ENCODE results near the gene SDK1.
"Not testable (repeated sequence)": the region's sequence is repeated elsewhere in the genome, so short reads cannot be mapped to it uniquely, and the experiment has no call there.

SDK1 gene

DNA sequence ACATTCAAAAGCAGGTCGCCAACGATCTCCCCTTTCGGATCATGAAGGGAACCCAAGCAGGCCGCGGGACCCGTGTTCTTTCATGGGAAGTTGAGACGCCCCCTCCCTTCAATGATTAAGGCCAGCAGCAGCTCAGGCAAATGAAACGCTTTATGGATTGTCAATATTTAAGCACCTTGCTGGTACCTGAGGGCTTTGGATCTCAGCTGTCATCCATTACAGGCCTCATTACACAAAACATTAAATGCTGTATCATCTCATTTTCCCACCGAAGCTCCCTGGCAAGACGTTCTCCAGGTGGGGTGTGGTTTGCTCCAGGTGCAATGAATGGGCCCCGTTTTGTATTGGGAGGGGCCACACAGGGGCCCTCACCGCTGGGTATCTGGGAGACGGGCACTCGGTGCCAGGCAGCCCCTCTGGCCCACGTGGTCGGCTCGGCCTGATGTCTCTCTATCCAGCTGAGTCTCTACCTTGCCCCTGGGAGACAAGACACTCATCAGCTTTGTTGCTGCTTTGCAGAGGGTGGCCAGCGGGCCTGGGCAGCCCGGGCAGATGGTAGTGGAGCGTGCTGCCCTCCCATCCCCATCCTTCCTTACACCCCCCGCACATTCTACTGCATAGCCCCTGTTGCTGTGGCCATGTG, 925.0 kb downstream of the SDK1 start:
- in situ Hi-C loops (cut with MboI; ENCODE audit: low sequenced_read_pairs): no loop called here

DNA sequence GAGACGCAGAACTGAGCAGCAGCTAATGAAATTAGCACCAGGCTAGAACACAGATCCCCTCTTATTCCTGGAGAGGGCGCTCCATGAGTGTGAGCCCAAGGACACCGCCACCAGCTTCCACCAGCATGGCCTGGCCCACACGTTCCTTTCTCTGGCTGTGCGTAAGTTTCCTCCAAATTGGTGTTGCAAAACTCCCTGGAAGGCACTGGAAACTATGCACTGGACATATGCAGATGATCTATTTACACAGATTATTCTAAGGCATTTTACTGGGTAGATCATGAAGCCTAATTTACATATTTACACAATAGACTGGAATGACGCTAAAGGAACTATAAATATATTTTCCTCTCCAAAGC, 925.5 kb downstream of the SDK1 start:
- in situ Hi-C loops (cut with MboI; ENCODE audit: low sequenced_read_pairs): no loop called here

DNA sequence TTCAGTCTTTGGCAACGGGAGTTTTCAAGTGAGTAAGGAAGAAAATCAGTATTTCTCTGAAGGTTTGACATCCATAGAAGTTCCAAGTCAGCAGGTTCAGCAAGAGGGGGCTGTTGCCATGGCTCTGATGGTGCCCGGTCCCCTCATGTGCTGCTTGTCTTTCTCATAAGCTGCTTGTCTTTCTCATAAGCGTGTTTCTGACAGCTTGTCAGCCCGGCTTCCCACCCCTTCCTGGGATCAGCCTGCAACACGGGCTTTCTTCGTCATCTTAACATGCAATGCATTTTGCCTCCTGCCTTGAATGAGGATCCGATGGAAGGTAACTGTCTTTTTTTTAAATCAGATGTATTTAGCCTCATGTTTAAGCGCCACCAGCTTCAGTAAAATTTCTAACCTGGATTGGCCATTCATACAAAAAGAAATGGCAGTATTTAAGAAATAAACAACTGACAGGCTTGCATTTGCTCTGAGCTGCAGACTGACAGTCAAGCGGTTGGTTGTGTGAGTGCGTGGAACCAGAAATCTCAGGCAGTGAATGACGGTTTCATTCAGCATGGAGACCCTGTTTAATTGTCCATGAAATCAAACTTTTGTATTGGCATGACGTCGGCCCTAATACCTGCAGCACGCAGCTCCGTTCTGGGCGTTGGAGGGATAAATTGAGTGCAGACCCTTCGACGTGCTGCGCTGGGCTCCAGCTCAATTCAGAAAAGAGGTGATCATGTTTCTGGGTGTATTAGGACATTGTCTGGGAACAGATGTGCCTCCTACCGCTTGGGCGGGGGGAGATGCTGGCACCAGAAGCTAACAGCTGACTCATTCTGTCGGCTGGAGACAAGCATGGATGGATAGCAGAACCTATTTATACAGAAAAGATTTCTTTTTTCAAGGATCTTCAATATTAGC, 926.3 kb downstream of the SDK1 start:
- in situ Hi-C loops (cut with MboI; ENCODE audit: low sequenced_read_pairs): no loop called here

DNA sequence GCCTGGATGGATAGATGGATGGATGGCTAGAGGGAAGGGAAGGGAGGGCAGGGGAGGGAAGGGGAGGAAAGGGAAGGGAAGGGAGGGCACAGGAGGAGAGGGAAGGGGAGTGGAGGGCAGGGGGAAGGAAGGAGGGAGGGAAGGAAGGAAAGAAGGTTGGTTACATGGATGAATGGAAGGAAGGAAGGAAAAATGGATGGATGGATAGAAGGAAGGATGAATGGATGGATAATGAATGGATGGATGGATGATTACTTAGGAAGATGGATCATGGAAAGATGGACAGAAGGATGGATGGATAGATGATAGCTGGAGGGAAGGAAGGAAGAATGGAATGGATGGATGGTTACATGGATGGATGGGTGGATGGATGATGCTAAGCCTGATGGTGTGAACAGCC, 929.3 kb downstream of the SDK1 start:
- in situ Hi-C loops (cut with MboI; ENCODE audit: low sequenced_read_pairs): no loop called here

- in situ Hi-C loops (cut with MboI; ENCODE audit: low sequenced_read_pairs): no loop called here
Measured at GRCh38 chr7:4233146-4233545, 932.1 kb downstream of the SDK1 start.

- in situ Hi-C loops (cut with MboI; ENCODE audit: low sequenced_read_pairs): no loop called here
Measured at GRCh38 chr7:4233621-4234497, 932.8 kb downstream of the SDK1 start.

DNA sequence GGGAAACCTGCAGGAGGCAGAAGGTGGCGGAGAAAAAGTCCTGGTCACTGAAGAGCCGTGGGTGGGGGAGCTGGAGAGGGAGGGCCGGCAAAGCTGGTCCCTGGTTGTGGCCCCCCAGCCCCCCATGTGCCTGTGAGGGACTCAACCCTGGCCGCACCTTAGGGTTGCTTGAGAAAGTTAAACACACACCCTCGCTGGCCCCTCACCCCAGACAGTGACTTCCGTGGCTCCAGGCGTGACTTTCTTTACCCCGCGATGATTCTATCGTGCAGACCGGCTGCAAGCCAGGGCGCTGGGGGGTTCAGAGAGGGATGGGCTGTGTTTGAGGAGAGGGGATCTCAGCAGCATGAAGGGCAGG, 933.4 kb downstream of the SDK1 start:
- in situ Hi-C loops (cut with MboI; ENCODE audit: low sequenced_read_pairs): no loop called here

GRCh38 chr7:4234886-4235285, 933.8 kb downstream of the SDK1 start:
- in situ Hi-C loops (cut with MboI; ENCODE audit: low sequenced_read_pairs): no loop called here

DNA sequence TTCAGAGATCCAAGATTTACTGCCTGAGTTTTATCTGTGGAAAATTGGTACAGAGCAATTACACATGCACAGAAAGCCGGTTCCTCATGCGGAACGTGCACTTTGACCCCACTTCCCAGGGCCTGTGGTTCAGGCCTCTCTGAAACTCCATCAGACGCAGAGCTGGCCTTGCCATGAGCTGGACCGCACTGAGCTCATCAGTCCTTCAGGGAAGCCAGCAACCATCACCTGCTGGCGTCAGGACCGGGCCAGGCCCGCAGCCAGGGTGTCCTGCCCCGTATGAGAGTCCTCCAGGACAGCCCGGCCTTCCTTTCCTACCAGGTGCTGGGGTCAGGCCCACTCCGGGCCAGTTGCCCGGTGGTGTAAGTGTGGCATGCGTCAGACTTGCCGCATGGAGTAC, 934.5 kb downstream of the SDK1 start:
- in situ Hi-C loops (cut with MboI; ENCODE audit: low sequenced_read_pairs): no loop called here

GRCh38 chr7:4236389-4236788, 935.3 kb downstream of the SDK1 start:
- in situ Hi-C loops (cut with MboI; ENCODE audit: low sequenced_read_pairs): no loop called here

GRCh38 chr7:4236873-4237272, 935.8 kb downstream of the SDK1 start:
- in situ Hi-C loops (cut with MboI; ENCODE audit: low sequenced_read_pairs): not testable (repeated sequence)

DNA sequence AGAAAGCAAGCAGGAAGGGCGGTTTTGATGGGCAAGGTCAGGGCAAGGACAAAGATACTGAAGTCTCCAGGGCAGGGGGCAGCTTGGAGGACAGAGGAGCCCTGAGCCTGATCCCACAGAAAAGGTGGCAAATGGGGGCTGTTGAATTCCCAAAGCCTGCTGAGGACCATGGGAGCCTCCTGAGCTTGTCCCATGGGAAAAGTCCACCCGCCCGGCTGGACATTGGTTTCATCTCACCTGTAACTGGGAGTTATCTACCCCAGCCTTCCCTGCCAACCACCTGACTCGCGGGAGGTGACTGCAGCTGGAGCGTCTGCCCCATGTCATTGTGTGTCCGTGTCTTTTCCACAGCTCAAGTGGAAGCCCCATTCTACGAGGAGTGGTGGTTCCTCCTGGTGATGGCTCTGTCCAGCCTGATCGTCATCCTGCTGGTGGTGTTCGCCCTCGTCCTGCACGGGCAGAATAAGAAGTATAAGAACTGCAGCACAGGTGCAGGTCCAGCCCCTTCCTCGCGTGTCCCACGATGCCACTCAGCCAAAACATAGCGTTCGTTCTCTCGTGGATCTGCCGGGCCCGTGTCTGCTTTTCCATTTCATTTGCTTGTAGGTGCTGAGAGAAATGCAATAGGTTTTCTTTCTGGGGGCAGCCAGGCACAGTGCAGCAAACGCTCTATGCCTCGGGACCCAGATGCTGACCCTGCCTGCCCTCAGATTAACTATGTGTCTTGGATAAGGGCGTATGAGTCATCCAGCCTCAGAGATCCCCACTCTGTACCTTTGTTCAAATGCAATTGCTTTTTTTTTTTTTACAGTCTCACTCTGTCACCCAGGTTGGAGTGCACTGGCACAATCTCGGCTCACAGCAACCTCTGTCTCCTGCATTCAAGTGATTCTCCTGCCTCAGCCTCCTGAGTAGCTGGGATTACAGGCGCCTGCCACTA, 936.5 kb downstream of the SDK1 start:
- in situ Hi-C loops (cut with MboI; ENCODE audit: low sequenced_read_pairs): no loop called here

GRCh38 chr7:4238861-4239260, 937.8 kb downstream of the SDK1 start:
- in situ Hi-C loops (cut with MboI; ENCODE audit: low sequenced_read_pairs): no loop called here

DNA sequence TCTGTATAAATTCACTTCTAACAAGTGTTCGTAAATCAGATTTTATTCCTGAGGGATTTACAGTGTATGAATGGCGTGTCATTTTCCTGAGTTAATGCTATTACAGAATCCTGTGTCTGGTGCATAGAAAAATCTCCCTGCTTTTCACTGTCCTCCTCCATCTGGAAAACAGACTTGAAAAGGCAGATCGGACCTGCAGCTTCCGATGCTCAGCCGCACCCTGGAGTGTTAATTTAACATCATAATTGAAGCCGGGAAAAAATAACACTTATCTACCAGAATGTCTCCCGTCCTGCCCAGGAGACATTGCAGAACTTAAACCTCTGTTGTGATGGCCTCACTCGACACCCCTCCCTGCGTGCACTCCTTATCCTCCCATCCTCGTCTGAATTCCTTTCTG, 939.0 kb downstream of the SDK1 start:
- in situ Hi-C loops (cut with MboI; ENCODE audit: low sequenced_read_pairs): no loop called here

DNA sequence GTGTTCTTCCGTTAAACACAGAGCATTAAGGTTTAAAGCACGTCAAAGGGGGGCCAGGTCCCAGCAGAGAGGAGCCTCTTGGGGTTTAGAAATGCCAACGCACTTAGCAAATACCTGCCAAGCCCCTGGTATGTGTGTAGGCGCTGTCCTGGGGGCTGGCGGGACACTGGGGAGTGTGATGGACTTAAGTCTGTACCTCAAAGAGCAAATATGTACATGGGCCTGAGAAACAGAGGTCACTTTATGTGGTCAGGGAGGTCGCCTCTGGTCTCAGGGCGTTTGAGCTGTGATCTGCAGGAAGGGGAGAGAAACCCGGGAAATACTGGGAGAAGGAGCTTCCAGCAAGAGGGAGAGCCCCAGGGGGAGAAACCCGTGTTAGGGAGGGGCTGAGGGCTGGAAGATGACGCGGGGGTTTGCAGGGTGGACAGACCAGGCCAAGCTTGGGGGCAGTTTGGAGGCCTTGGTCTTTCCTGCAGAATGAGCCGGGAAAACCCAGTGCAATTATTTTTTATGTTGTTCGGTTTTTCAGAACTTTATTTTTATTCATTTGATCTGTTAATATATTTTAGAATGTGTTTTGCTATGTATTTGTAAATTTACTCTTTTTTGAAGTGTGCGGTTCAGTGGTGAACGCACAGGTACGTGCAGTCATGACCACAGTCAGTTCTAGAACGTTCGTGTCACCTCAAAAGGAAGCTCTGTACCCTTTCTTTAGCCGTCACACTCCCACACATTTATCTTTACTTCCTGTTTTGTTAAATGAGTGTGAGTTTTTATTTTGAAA, 939.7 kb downstream of the SDK1 start:
- in situ Hi-C loops (cut with MboI; ENCODE audit: low sequenced_read_pairs): no loop called here

GRCh38 chr7:4241304-4241612, 940.2 kb downstream of the SDK1 start:
- in situ Hi-C loops (cut with MboI; ENCODE audit: low sequenced_read_pairs): no loop called here

- in situ Hi-C loops (cut with MboI; ENCODE audit: low sequenced_read_pairs): no loop called here
Measured at GRCh38 chr7:4241791-4242190, 940.7 kb downstream of the SDK1 start.

- in situ Hi-C loops (cut with MboI; ENCODE audit: low sequenced_read_pairs): no loop called here
Measured at GRCh38 chr7:4242706-4243105, 941.7 kb downstream of the SDK1 start.

GRCh38 chr7:4244041-4244440, 943.0 kb downstream of the SDK1 start:
- in situ Hi-C loops (cut with MboI; ENCODE audit: low sequenced_read_pairs): no loop called here

- in situ Hi-C loops (cut with MboI; ENCODE audit: low sequenced_read_pairs): no loop called here
Measured at GRCh38 chr7:4244635-4245034, 943.6 kb downstream of the SDK1 start.

Data from hTERT RPE-1 (cell line).